B cell (primary cell): ENCODE measurements around the gene ZDHHC17. TPM values are rescaled to one million over a fixed set of nuclear protein-coding genes. Genes with fewer than 3 reads are reported as not detected.

Experiments used
- ATAC-seq: fragments of 200-7000 bp; cut with Tn5 transposase; one replicate; pipeline ENCODE4 v1.10.0; 2021; ENCODE audit warnings: low read depth, mild to moderate bottlenecking, moderate number of reproducible peaks, moderate library complexity
- CTCF ChIA-PET: fragments of 350-600 bp; sonication (Branson Sonifier 250); formaldehyde crosslinking; loops from one replicate; lab custom pipeline; 2021; ENCODE audit warnings: antibody characterized with exemption, inconsistent platforms; lab: Charles Lee
- POLR2A ChIA-PET: fragments of 350-600 bp; sonication (Branson Sonifier 250); formaldehyde crosslinking; loops from one replicate; lab custom pipeline; 2021; ENCODE audit warnings: antibody characterized with exemption; lab: Charles Lee
- DNase-seq: peaks from one replicate; pipeline ENCODE4 v3.0.0; 2013
- H2AFZ ChIP-seq: 2 replicates; pipeline ENCODE4 v1.6.1; 2012; ENCODE audit warnings: mild to moderate bottlenecking, low read depth, low read length; ENCODE audit not compliant: insufficient read depth, poor library complexity, severe bottlenecking
- H3K27ac ChIP-seq, 2 donors: 1 replicate in 1 of 2; 2 replicates in 1 of 2; pipeline ENCODE4 v1.5.1; 2012 to 2013; ENCODE audit warnings: low read length in 2 of 2, mild to moderate bottlenecking in 2 of 2, moderate library complexity in 1 of 2
- H3K27me3 ChIP-seq, 4 experiments: fragments of 200-600 bp in 1 of 4; sonication (generic) in 1 of 4; replicated peaks in 1 of 4; 1 replicate in 2 of 4; 2 replicates in 2 of 4; pipeline versions ENCODE4 v1.6.1 to v1.7.0; 2013 to 2016; ENCODE audit warnings: low read length in 3 of 4, mild to moderate bottlenecking in 2 of 4, mixed read lengths in 1 of 4, moderate library complexity in 1 of 4; ENCODE audit not compliant: insufficient read depth in 4 of 4, control insufficient read depth in 3 of 4; ENCODE audit errors: control extremely low read depth in 1 of 4
- H3K36me3 ChIP-seq, 2 experiments: replicated peaks in 1 of 2; 1 replicate in 1 of 2; 2 replicates in 1 of 2; pipeline versions ENCODE4 v1.6.1 to v1.7.1; 2013; ENCODE audit warnings: low read length in 1 of 2; ENCODE audit not compliant: insufficient read depth in 2 of 2, control insufficient read depth in 1 of 2; ENCODE audit errors: control extremely low read depth in 1 of 2, extremely low read depth in 1 of 2
- H3K4me1 ChIP-seq, 2 donors: fragments of 200-600 bp in 1 of 2; sonication (generic) in 1 of 2; 1 replicate in 1 of 2; 2 replicates in 1 of 2; pipeline versions ENCODE4 v1.5.1 to v1.6.1; 2013 to 2017; ENCODE audit warnings: low read length in 2 of 2; ENCODE audit not compliant: control insufficient read depth in 2 of 2, insufficient read depth in 2 of 2
- H3K4me2 ChIP-seq: replicated peaks from 2 replicates; pipeline ENCODE3; 2012; ENCODE audit warnings: mild to moderate bottlenecking, low read depth, low read length; ENCODE audit not compliant: poor library complexity, severe bottlenecking
- H3K4me3 ChIP-seq, 5 experiments: fragments of 200-600 bp in 1 of 5; sonication (generic) in 1 of 5; 1 replicate in 3 of 5; 2 replicates in 2 of 5; pipeline versions ENCODE4 v1.5.1 to v1.7.0; 2011 to 2016; ENCODE audit warnings: low read length in 4 of 5, mild to moderate bottlenecking in 4 of 5, low read depth in 2 of 5, control low read depth in 1 of 5, moderate library complexity in 1 of 5; ENCODE audit not compliant: insufficient read depth in 1 of 5; ENCODE audit errors: control extremely low read depth in 1 of 5, extremely low read depth in 1 of 5
- H3K79me2 ChIP-seq: fragments of 200-600 bp; sonication (generic); one replicate; pipeline ENCODE4 v1.6.0; 2016; ENCODE audit warnings: low read length; ENCODE audit not compliant: control insufficient read depth, insufficient read depth
- H3K9ac ChIP-seq: fragments of 200-600 bp; sonication (generic); 2 replicates; pipeline ENCODE4 v1.6.1; 2017; ENCODE audit warnings: mild to moderate bottlenecking, low read length, moderate library complexity
- H3K9me3 ChIP-seq, 3 donors: one replicate each; pipeline versions ENCODE4 v1.6.1 to v1.7.1; 2013; ENCODE audit warnings: low read length in 2 of 3; ENCODE audit not compliant: control insufficient read depth in 2 of 3, insufficient read depth in 1 of 3; ENCODE audit errors: control extremely low read depth in 1 of 3
- H4K20me1 ChIP-seq: 2 replicates; pipeline ENCODE4 v1.6.0; 2012; ENCODE audit warnings: mild to moderate bottlenecking, low read length; ENCODE audit not compliant: insufficient read depth, control insufficient read depth, poor library complexity, severe bottlenecking
- H3K27ac Mint-ChIP-seq: one replicate; pipeline ENCODE4 v1.8.0; 2021; ENCODE audit warnings: mixed read lengths
- H3K27me3 Mint-ChIP-seq: one replicate; pipeline ENCODE4 v1.8.0; 2021; ENCODE audit warnings: mixed read lengths
- H3K4me1 Mint-ChIP-seq: one replicate; pipeline ENCODE4 v1.8.0; 2021; ENCODE audit warnings: mixed read lengths
- H3K4me3 Mint-ChIP-seq: one replicate; pipeline ENCODE4 v1.8.0; 2021; ENCODE audit warnings: mixed read lengths
- H3K9me3 Mint-ChIP-seq: one replicate; pipeline ENCODE4 v1.8.0; 2022; ENCODE audit warnings: mixed read lengths; ENCODE audit not compliant: insufficient read depth
- EZH2 ChIP-seq: IDR thresholded peaks from 2 replicates; pipeline ENCODE4 v1.6.1; 2012; ENCODE audit warnings: borderline replicate concordance, low read depth, mild to moderate bottlenecking, moderate library complexity, low read length; ENCODE audit not compliant: insufficient read depth, poor library complexity, severe bottlenecking
- WGBS: methylation state at CpG from one replicate; pipeline ENCODE4 v1.1.5; 2013; ENCODE audit warnings: missing lambda C conversion rate; ENCODE audit not compliant: insufficient coverage; 5-methylcytosine and 5-hydroxymethylcytosine counted together
- intact Hi-C: fragments of 100-400 bp; cut with micrococcal nuclease; formaldehyde crosslinking; loops from one replicate; pipeline ENCODE4 v1.10.0; 2022
- polyA plus RNA-seq: library from polyadenylated mRNA; depleted of rRNA; stranded (reverse); fragments of >200 nt; gene quantifications from 2 replicates; pipeline ENCODE4 v1.2.3, GENCODE V29; 2012
- total RNA-seq, 2 donors: library from RNA; stranded (reverse); fragments of 120-200 nt in 1 of 2; gene quantifications; 1 replicate in 1 of 2; 2 replicates in 1 of 2; pipeline versions ENCODE4 v1.2.3 to v1.2.4, GENCODE V29; 2013 to 2022
- TF ChIP-seq, protein P1 (sequence below): fragments of 200-600 bp; IDR thresholded peaks from one replicate; pipeline ENCODE4 v1.8.0; 2022; ENCODE audit warnings: antibody characterized with exemption, mild to moderate bottlenecking

ZDHHC17 gene
- total and polyA plus RNA-seq, 2 donors (not counting 1 experiment from before 2014, with no cell fraction given): 26.1 to 75.0 TPM

DNA sequence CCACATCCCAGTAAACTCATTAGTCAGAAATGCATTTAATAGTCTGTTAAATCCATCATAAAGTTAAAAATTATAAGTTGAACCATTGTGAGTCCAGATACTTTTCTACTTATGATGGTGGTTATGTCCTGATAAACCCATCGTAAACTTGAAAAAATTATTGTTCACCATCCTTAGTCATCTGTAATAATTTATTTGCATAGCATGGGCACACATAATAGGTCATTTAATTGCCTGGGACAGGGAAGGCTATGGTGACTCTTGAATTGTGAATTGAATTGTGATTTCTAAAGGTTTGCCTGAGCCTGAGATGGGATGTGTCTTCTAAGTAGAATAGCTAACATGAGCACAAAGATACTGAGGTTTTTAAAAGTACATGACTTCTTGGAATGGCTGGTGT is 21.5 kb downstream of the ZDHHC17 start:
- intact Hi-C loops: loop anchor here (5.0 kb wide), 1 partner anchor 33 kb away; no protein-coding TSS in a partner anchor
- Histone ChIP-seq H3K9me3 (peaks cover 1 to 10% (median 9%) of the 10 kb centered on the region in 3 donors), H2AFZ (no peak overlapping the region), H3K79me2 (peaks cover 81% of the 10 kb centered on the region), H3K36me3 (peaks cover 3 to 8% of the 10 kb centered on the region in 2 experiments), H3K4me2 (no peak overlapping the region), H3K4me3 (no peak overlapping the region), H3K27ac (no peak overlapping the region), H4K20me1 (peaks cover 43% of the 10 kb centered on the region), H3K9ac (no peak overlapping the region), H3K4me1 (peaks cover 8 to 10% of the 10 kb centered on the region in 2 donors), H3K27me3 (no peaks in the 10 kb centered on the region)
- no peaks in the 10 kb centered on the region for H3K9me3 Mint-ChIP-seq
- TF ChIP-seq, protein P1, sequence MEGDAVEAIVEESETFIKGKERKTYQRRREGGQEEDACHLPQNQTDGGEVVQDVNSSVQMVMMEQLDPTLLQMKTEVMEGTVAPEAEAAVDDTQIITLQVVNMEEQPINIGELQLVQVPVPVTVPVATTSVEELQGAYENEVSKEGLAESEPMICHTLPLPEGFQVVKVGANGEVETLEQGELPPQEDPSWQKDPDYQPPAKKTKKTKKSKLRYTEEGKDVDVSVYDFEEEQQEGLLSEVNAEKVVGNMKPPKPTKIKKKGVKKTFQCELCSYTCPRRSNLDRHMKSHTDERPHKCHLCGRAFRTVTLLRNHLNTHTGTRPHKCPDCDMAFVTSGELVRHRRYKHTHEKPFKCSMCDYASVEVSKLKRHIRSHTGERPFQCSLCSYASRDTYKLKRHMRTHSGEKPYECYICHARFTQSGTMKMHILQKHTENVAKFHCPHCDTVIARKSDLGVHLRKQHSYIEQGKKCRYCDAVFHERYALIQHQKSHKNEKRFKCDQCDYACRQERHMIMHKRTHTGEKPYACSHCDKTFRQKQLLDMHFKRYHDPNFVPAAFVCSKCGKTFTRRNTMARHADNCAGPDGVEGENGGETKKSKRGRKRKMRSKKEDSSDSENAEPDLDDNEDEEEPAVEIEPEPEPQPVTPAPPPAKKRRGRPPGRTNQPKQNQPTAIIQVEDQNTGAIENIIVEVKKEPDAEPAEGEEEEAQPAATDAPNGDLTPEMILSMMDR: no peak
- TF ChIP-seq EZH2: no peak
- ATAC-seq (no peak), DNase-seq (no peak)
- peaks cover 41% of the 10 kb centered on the region for H3K4me1 Mint-ChIP-seq
- POLR2A ChIA-PET: no interaction called here
- WGBS: no CpG with 5 or more reads among the region's 1 CpG
- no peak overlapping the region for H3K4me3 Mint-ChIP-seq
- H3K27ac Mint-ChIP-seq: no peak overlapping the region
- H3K27me3 Mint-ChIP-seq: no peaks in the 10 kb centered on the region
- CTCF ChIA-PET: interaction anchor here (1.5 kb wide), 1 partner anchor 164 kb away, joined by 4 read pairs; no protein-coding TSS in a partner anchor

DNA sequence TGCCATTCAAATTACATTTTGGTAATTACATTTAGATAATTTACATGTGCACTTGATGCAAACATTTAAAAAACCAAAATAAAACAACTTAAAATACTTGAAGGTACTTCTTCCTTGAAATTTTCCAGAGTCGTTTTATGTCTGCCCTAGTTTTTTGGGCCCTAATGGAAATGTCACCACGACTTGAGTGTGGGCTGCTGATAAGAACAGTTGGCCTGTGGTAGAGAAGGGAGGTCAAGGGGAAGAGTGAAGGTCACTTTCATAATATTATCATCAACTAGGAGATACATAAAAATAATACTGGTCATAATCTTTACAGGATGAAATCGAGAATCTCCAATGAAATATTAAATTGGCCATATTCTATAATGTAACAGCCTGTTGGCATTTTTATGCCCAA is 23.1 kb downstream of the ZDHHC17 start:
- ATAC-seq (no peak), DNase-seq (no peak)
- Histone ChIP-seq H3K27ac (no peak overlapping the region), H3K4me2 (no peak overlapping the region), H3K9me3 (peaks cover under 1 to 10% (median 9%) of the 10 kb centered on the region in 3 donors), H3K36me3 (peaks cover 3 to 7% of the 10 kb centered on the region in 2 experiments), H3K4me3 (no peak overlapping the region), H3K9ac (no peak overlapping the region), H2AFZ (no peak overlapping the region), H3K27me3 (no peaks in the 10 kb centered on the region), H4K20me1 (peaks cover 51% of the 10 kb centered on the region), H3K79me2 (peaks cover 81% of the 10 kb centered on the region), H3K4me1 (peaks cover 10 to 12% of the 10 kb centered on the region in 2 donors)
- no peak overlapping the region for H3K27ac Mint-ChIP-seq
- TF ChIP-seq, protein P1: no peak
- no peak for TF ChIP-seq EZH2
- CTCF ChIA-PET: interaction anchor here (1.0 to 2.1 kb wide), 3 partner anchors 9 to 165 kb away, joined by 4 to 6 read pairs (median 5); no protein-coding TSS in a partner anchor
- peaks cover 42% of the 10 kb centered on the region for H3K4me1 Mint-ChIP-seq
- WGBS: no CpG with 5 or more reads among the region's 3 CpGs
- no peak overlapping the region for H3K4me3 Mint-ChIP-seq
- H3K9me3 Mint-ChIP-seq: no peaks in the 10 kb centered on the region
- H3K27me3 Mint-ChIP-seq: no peaks in the 10 kb centered on the region
- POLR2A ChIA-PET: no interaction called here
- intact Hi-C loops: loop anchor here (5.0 kb wide), 1 partner anchor 35 kb away; no protein-coding TSS in a partner anchor
